SU-DHL-6 (cell line): Measurements from ENCODE around the gene DMD.

Experiments used
- H2AFZ ChIP-seq: fragments of 200-600 bp; sonication (generic); 2 replicates; pipeline ENCODE4 v1.6.1; 2014; ENCODE audit warnings: low read depth, mild to moderate bottlenecking, moderate library complexity, mixed read lengths, antibody characterized with exemption, low read length; ENCODE audit not compliant: severe bottlenecking
- H3F3A ChIP-seq: fragments of 200-600 bp; shearing (Covaris generic); 2 replicates; pipeline ENCODE4 v1.6.0; 2016; ENCODE audit warnings: antibody characterized with exemption, mild to moderate bottlenecking; ENCODE audit not compliant: insufficient read depth
- H3K27ac ChIP-seq: fragments of 200-600 bp; sonication (generic); 2 replicates; pipeline ENCODE4 v1.5.1; 2016; ENCODE audit warnings: low read depth, mild to moderate bottlenecking, low read length, moderate library complexity, mixed read lengths
- H3K27me3 ChIP-seq: fragments of 200-600 bp; sonication (generic), shearing (Covaris generic); 2 replicates; pipeline ENCODE4 v1.6.0; 2014; ENCODE audit warnings: mild to moderate bottlenecking, low read length
- H3K36me3 ChIP-seq: fragments of 200-600 bp; sonication (generic); 2 replicates; pipeline ENCODE4 v1.6.1; 2014; ENCODE audit warnings: mild to moderate bottlenecking, low read length, mixed read lengths
- H3K4me2 ChIP-seq: fragments of 300-600, 200-600 bp; shearing (Covaris generic), sonication (generic); 2 replicates; pipeline ENCODE4 v1.6.0; 2014; ENCODE audit warnings: low read length, low read depth, mild to moderate bottlenecking; ENCODE audit not compliant: poor library complexity, severe bottlenecking
- H3K4me3 ChIP-seq: fragments of 200-600 bp; sonication (generic); 2 replicates; pipeline ENCODE4 v1.5.1; 2014; ENCODE audit warnings: antibody characterized with exemption, low read length, mild to moderate bottlenecking, mixed read lengths; ENCODE audit not compliant: insufficient read depth, poor library complexity, severe bottlenecking
- H3K79me2 ChIP-seq: fragments of 200-600 bp; sonication (generic); 2 replicates; pipeline ENCODE4 v1.6.1; 2014; ENCODE audit warnings: mild to moderate bottlenecking, low read length, moderate library complexity; ENCODE audit not compliant: insufficient read depth
- H3K9ac ChIP-seq: fragments of 200-600 bp; sonication (generic); 2 replicates; pipeline ENCODE4 v1.7.0; 2014; ENCODE audit warnings: mild to moderate bottlenecking, low read length
- H3K9me2 ChIP-seq: fragments of 200-600 bp; sonication (generic); replicated peaks from 2 replicates; pipeline ENCODE4 v1.6.1; 2014; ENCODE audit warnings: low read length; ENCODE audit not compliant: insufficient read depth
- H3K9me3 ChIP-seq: fragments of 200-600 bp; sonication (generic); 2 replicates; pipeline ENCODE4 v1.6.1; 2014; ENCODE audit warnings: low read length, mixed read lengths; ENCODE audit not compliant: insufficient read depth
- H4K20me1 ChIP-seq: fragments of 200-600 bp; sonication (generic); 2 replicates; pipeline ENCODE4 v1.6.1; 2014; ENCODE audit warnings: low read depth, mild to moderate bottlenecking, antibody characterized with exemption, low read length, moderate library complexity, mixed read lengths
- CTCF ChIP-seq: fragments of 200-600 bp; sonication (generic); IDR thresholded peaks from one replicate; pipeline ENCODE4 v1.5.1; 2017; ENCODE audit warnings: antibody characterized with exemption, mild to moderate bottlenecking, low read length, moderate library complexity; ENCODE audit not compliant: insufficient read depth, poor library complexity, severe bottlenecking
- EZH2phosphoT487 ChIP-seq: fragments of 200-600 bp; sonication (generic), shearing (Covaris generic); conservative IDR thresholded peaks from 2 replicates; pipeline ENCODE4 v1.6.1; 2018; ENCODE audit warnings: mild to moderate bottlenecking, antibody characterized with exemption, low read length, moderate library complexity, mixed read lengths

Gene DMD

GRCh38 chrX:31652650-31653049, 1558.7 kb downstream of the DMD start:
- Histone ChIP-seq H3K9me2 (no peaks in the 10 kb centered on the region), H3K79me2 (no peaks in the 10 kb centered on the region), H3K27ac (no peak overlapping the region), H3F3A (no peaks in the 10 kb centered on the region), H3K4me3 (no peak overlapping the region), H3K36me3 (no peaks in the 10 kb centered on the region), H3K9me3 (no peaks in the 10 kb centered on the region), H3K9ac (no peak overlapping the region), H2AFZ (no peak overlapping the region), H3K27me3 (no peaks in the 10 kb centered on the region), H4K20me1 (no peaks in the 10 kb centered on the region), H3K4me2 (no peak overlapping the region)
- TF ChIP-seq EZH2phosphoT487 = no peak
- TF ChIP-seq CTCF = no peak

GRCh38 chrX:31649201-31649600, 1562.1 kb downstream of the DMD start:
- Histone ChIP-seq H3K79me2 (no peaks in the 10 kb centered on the region), H3K4me3 (no peak overlapping the region), H3K27me3 (no peaks in the 10 kb centered on the region), H3K9me2 (no peaks in the 10 kb centered on the region), H3K9me3 (no peaks in the 10 kb centered on the region), H3K27ac (no peak overlapping the region), H2AFZ (no peak overlapping the region), H3K36me3 (no peaks in the 10 kb centered on the region), H4K20me1 (no peaks in the 10 kb centered on the region), H3K9ac (no peak overlapping the region), H3K4me2 (no peak overlapping the region), H3F3A (no peaks in the 10 kb centered on the region)
- TF ChIP-seq CTCF (no peak), EZH2phosphoT487 (no peak)

- H3F3A ChIP-seq = no peaks in the 10 kb centered on the region
- no peaks in the 10 kb centered on the region for H3K79me2 ChIP-seq
- H3K4me2 ChIP-seq = no peak overlapping the region
- no peaks in the 10 kb centered on the region for H3K9me3 ChIP-seq
- no peak overlapping the region for H3K4me3 ChIP-seq
- no peaks in the 10 kb centered on the region for H3K27me3 ChIP-seq
- H3K9me2 ChIP-seq = no peaks in the 10 kb centered on the region
- no peaks in the 10 kb centered on the region for H4K20me1 ChIP-seq
- no peak overlapping the region for H2AFZ ChIP-seq
- no peak for TF ChIP-seq CTCF
- TF ChIP-seq EZH2phosphoT487 = no peak
- H3K27ac ChIP-seq = no peak overlapping the region
- H3K9ac ChIP-seq = no peak overlapping the region
- H3K36me3 ChIP-seq = no peaks in the 10 kb centered on the region
Measured at GRCh38 chrX:31633349-31633748, 1578.0 kb downstream of the DMD start.

- no peak for TF ChIP-seq CTCF
- TF ChIP-seq EZH2phosphoT487 = no peak
- no peak overlapping the region for H3K27ac ChIP-seq
- no peaks in the 10 kb centered on the region for H4K20me1 ChIP-seq
- H3K4me2 ChIP-seq = no peak overlapping the region
- H3K9me3 ChIP-seq = no peaks in the 10 kb centered on the region
- no peak overlapping the region for H3K9ac ChIP-seq
- no peaks in the 10 kb centered on the region for H3K79me2 ChIP-seq
- H3K27me3 ChIP-seq = no peaks in the 10 kb centered on the region
- H2AFZ ChIP-seq = no peak overlapping the region
- no peak overlapping the region for H3K4me3 ChIP-seq
- no peaks in the 10 kb centered on the region for H3K9me2 ChIP-seq
- no peaks in the 10 kb centered on the region for H3K36me3 ChIP-seq
- no peaks in the 10 kb centered on the region for H3F3A ChIP-seq
Measured at GRCh38 chrX:31629195-31629594, 1582.2 kb downstream of the DMD start.
